ENCODE data around the gene GNPTG.

DNA sequence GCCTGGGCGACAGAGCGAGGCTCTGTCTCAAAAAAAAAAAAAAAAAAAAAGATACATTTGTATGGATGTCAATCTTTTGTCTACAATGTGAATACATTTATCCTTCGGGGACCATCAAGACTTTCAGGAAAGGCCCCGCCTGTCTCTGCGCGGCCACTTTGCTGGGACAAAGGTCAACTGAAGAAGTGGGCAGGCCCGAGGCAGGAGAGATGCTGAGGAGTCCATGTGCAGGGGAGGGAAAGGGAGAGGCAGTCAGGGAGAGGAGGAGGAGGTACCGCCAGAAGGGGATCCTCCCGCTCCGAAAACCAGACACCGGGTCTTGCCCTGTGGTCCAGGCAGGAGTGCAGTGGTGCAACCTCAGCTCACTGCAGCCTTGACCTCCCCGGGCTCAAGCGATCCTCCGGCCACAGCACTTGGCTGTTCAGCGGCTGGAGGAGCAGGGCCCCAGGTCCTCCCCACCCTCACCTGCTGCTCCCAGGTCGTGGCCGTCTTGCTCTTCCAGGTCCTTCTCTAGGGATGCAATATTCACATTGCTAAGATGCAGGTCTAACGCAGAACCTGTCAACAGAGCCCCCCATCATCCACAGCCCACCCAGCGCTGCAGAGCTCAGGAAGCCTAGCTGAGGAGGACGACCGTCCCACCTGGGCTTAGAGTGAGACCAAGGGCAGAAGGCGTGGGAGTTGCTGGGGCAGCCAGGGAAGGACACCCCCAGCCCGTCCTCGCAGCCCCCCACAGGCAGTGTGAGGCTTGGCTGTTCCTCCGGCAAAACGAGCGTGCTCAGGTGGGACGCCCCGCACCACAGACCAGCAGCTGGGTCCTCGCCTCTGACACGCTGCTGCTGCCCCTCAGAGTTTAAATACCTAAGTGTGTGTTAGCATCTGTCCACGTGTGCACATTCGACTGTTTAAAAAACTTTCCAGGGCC, 19.6 kb downstream of the GNPTG start:
- TF ChIP-seq, protein P1, sequence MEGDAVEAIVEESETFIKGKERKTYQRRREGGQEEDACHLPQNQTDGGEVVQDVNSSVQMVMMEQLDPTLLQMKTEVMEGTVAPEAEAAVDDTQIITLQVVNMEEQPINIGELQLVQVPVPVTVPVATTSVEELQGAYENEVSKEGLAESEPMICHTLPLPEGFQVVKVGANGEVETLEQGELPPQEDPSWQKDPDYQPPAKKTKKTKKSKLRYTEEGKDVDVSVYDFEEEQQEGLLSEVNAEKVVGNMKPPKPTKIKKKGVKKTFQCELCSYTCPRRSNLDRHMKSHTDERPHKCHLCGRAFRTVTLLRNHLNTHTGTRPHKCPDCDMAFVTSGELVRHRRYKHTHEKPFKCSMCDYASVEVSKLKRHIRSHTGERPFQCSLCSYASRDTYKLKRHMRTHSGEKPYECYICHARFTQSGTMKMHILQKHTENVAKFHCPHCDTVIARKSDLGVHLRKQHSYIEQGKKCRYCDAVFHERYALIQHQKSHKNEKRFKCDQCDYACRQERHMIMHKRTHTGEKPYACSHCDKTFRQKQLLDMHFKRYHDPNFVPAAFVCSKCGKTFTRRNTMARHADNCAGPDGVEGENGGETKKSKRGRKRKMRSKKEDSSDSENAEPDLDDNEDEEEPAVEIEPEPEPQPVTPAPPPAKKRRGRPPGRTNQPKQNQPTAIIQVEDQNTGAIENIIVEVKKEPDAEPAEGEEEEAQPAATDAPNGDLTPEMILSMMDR (IDR thresholded peaks at IDR 0.05; ENCODE audit: extremely low read depth in 1 of 2, insufficient read depth in 1 of 2, low read depth in 1 of 2, low read length in 2 of 2) = no peak
- no peak for TF ChIP-seq POLR2A (IDR thresholded peaks at IDR 0.05; ENCODE audit: low read depth, low read length)
- TF ChIP-seq EZH2 (IDR thresholded peaks at IDR 0.05; ENCODE audit: borderline replicate concordance, low read depth, low read length, severe bottlenecking) = no peak
- TF ChIP-seq JUN (IDR thresholded peaks at IDR 0.05; ENCODE audit: borderline replicate concordance, insufficient read depth, insufficient read length, low read depth) = no peak
- TF ChIP-seq, protein P2, sequence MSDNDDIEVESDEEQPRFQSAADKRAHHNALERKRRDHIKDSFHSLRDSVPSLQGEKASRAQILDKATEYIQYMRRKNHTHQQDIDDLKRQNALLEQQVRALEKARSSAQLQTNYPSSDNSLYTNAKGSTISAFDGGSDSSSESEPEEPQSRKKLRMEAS (IDR thresholded peaks at IDR 0.05; ENCODE audit: insufficient read depth, insufficient read length) = no peak
- TF ChIP-seq POLR2AphosphoS5 (IDR thresholded peaks at IDR 0.05; ENCODE audit: insufficient read depth, low read depth, low read length) = no peak
- TF ChIP-seq GATA2 (IDR thresholded peaks at IDR 0.05; ENCODE audit: insufficient read depth, insufficient read length, low read depth, low read length) = no peak
- no peak for TF ChIP-seq FOS (IDR thresholded peaks at IDR 0.05; ENCODE audit: borderline replicate concordance, insufficient read depth, low read length)
